Measurements from ENCODE around the gene PYCARD.
"Not testable (repeated sequence)": the region's sequence is repeated elsewhere in the genome, so short reads cannot be mapped to it uniquely, and the experiment has no call there.

The PYCARD gene

GRCh38 chr16:31181102-31181830 is 21.3 kb downstream of the PYCARD start:
- H3K4me3 ChIP-seq (ENCODE audit: low read depth, low read length): peak overlapping the region; percentile 98
- TF ChIP-seq CTCF (IDR thresholded peaks at IDR 0.05; ENCODE audit: low read depth, low read length): no peak
- DNase-seq (ENCODE audit: low read depth, low spot score): peak; percentile 26
- in situ Hi-C loops (cut with HindIII; ENCODE audit: low sequenced_read_pairs): loop anchor here (25.0 kb wide), 1 partner anchor 281 kb away; the partner anchor contains the start of genes ARMC5 and TGFB1I1

- peak within 1 kb of the TSS; percentile 98 for H3K4me3 ChIP-seq (ENCODE audit: low read depth, low read length)
- in situ Hi-C loops (cut with HindIII; ENCODE audit: low sequenced_read_pairs): loop anchor here (25.0 kb wide), 1 partner anchor 282 kb away; the partner anchor contains the start of genes ARMC5 and TGFB1I1
- TF ChIP-seq CTCF (IDR thresholded peaks at IDR 0.05; ENCODE audit: low read depth, low read length): no peak
- DNase-seq (ENCODE audit: low read depth, low spot score): peak; percentile 89
Measured at GRCh38 chr16:31179747-31180459, 22.7 kb downstream of the PYCARD start, which contains the start of gene FUS. FUS (plus strand) TSS chr16:31180139; CDS start chr16:31180215, 76 bp downstream.

GRCh38 chr16:31179219-31179746 is 23.3 kb downstream of the PYCARD start:
- H3K4me3 ChIP-seq (ENCODE audit: low read depth, low read length): peak overlapping the region; percentile 98

GRCh38 chr16:31177136-31177535 is 25.4 kb downstream of the PYCARD start:
- peak; percentile 82 for DNase-seq (ENCODE audit: low read depth, low spot score)
- in situ Hi-C loops (cut with HindIII; ENCODE audit: low sequenced_read_pairs): loop anchor here (25.0 kb wide), 1 partner anchor 285 kb away; the partner anchor contains the start of genes ARMC5 and TGFB1I1

More at GRCh38 chr16:31179219-31179746, 23.3 kb downstream of the PYCARD start:
- TF ChIP-seq CTCF (IDR thresholded peaks at IDR 0.05; ENCODE audit: low read depth, low read length): no peak
- in situ Hi-C loops (cut with HindIII; ENCODE audit: low sequenced_read_pairs): loop anchor here (25.0 kb wide), 1 partner anchor 283 kb away; the partner anchor contains the start of genes ARMC5 and TGFB1I1
- DNase-seq (ENCODE audit: low read depth, low spot score): no peak

GRCh38 chr16:31170048-31170447 is 32.5 kb downstream of the PYCARD start:
- DNase-seq (ENCODE audit: low read depth, low spot score); H3K4me3 ChIP-seq (ENCODE audit: low read depth, low read length); in situ Hi-C loops (cut with HindIII; ENCODE audit: low sequenced_read_pairs): not testable (repeated sequence)

More at GRCh38 chr16:31177136-31177535, 25.4 kb downstream of the PYCARD start:
- H3K4me3 ChIP-seq (ENCODE audit: low read depth, low read length): no peak overlapping the region
- no peak for TF ChIP-seq CTCF (IDR thresholded peaks at IDR 0.05; ENCODE audit: low read depth, low read length)

GRCh38 chr16:31168848-31169247 is 33.7 kb downstream of the PYCARD start:
- TF ChIP-seq CTCF (IDR thresholded peaks at IDR 0.05; ENCODE audit: low read depth, low read length): no peak
- no peak overlapping the region for H3K4me3 ChIP-seq (ENCODE audit: low read depth, low read length)
- DNase-seq (ENCODE audit: low read depth, low spot score): no peak
- in situ Hi-C loops (cut with HindIII; ENCODE audit: low sequenced_read_pairs): no loop called here

Measured in astrocyte of the spinal cord (primary cell).